Fibroblast of skin of back (primary cell): Measurements from ENCODE around the gene EGR2. TPM values are rescaled to one million over a fixed set of nuclear protein-coding genes. Genes with fewer than 3 reads are reported as not detected.

ENCODE experiments used
- DNase-seq: peaks from one replicate; pipeline ENCODE4 v3.0.0-alpha.2; 2013
- polyA plus RNA-seq, 2 experiments: library from polyadenylated mRNA; unstranded; fragments of 120-200 nt; gene quantifications; one replicate each; pipeline ENCODE4 v1.2.1, GENCODE V29; 2013; ENCODE audit not compliant: insufficient read length in 2 of 2

Gene EGR2
- polyA plus RNA-seq (2013, experiment 1 of 2; ENCODE audit: insufficient read length): 0.23 TPM
- polyA plus RNA-seq (2013, experiment 2 of 2; ENCODE audit: insufficient read length): 0.44 TPM

GRCh38 chr10:62816331-62817120 is at the start of gene EGR2:
TSS of gene EGR2 (minus strand) at chr10:62816366. CDS start at chr10:62816029, 337 bp downstream.
- peak; percentile 94 for DNase-seq

DNA sequence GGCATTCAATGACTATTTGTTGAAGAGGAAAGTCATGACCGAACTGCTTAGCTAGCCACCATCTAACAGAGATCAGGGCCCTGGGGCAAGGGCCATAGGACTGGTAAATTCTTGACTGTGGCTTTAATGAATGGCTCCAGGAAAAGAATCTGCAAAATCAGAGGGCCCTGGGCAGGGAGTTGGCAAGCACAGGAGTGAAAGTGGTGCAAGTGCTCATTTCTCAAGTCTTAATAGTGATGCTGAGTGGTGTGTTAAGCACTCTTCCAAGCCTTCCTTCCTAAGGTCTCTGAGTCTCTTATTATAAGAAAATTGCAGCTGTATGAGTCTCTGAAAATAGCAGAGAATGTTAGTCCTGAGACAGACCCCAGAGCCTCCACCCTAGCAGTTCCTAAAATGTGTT is 46.3 kb upstream of the EGR2 start:
- DNase-seq: no peak

GRCh38 chr10:62861507-62861906 is 45.3 kb upstream of the EGR2 start:
- no peak for DNase-seq

GRCh38 chr10:62860946-62861345 is 44.8 kb upstream of the EGR2 start:
- no peak for DNase-seq

DNA sequence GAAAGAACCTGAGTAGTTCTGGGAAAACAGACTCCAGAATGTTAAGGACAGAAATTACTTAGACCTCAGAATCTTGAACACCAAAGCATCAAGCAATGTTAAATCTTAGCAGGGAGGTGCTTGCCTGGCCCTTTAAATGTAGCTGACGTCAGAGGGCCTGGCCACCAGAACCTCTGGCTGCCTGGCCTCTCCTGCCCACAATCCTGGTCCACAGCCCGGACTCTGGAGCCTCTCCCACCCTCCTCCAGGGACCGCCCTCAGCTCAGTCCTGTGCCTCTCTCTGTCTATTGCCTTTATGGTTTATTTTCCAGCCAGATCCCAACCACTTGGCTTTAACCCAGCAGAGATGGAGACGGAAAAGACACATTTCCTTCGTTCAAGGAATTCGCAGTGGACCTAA is 42.2 kb upstream of the EGR2 start:
- DNase-seq: no peak

- no peak for DNase-seq
Observed at GRCh38 chr10:62856021-62856420, 39.9 kb upstream of the EGR2 start.

DNA sequence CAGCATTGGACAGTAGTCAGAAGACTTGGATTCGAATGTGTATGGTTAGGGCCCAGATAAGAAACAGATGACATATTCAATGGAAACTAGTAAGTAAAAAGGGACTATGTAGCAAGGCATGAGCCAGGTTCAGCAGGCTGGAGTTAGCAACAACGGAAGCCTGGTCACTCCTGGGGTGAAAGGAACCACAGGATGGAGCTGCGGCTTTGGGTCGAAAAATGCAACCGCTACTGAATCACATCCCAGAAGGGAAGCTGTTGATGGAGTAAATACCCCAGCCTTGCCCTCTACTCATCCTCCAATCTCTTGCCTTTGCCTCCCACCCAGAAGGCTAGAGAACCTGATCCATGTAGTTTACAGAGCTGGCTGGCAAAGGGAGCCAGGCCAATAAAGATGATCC is 37.5 kb upstream of the EGR2 start:
- DNase-seq: no peak

DNA sequence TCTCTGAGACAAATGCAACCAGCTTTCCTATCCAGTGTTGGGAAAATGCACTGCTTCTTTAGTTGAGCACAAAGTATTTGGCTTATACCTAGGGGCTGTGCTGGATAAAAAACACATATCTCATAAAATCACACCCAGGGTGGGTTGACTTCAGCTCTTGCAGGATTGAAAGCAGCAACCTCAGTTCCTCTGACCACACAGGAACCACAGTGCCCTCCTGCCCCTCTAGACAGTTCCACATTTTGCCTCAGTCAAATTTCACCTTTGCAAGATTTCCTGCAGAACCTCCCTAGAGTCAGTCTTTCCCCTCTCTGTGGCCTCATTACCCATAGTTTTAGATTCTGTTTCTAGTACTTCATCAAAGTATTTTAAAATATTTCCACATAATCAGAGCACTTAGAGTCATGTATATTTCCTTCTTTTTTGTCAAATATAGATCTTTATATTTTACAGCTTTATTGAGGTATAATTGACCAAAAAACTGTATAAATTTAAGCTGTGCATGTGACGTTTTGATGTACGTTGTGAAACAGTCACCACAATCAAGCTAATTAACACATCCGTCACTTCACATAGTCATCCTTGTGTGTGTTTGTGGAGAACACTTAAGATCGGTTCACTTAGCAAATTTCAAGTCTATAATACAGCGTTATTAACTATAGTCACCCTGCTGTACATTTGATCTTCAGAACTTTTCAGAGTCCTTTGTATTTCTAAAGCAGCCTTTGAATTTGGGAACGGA is 37.0 kb upstream of the EGR2 start:
- no peak for DNase-seq

DNA sequence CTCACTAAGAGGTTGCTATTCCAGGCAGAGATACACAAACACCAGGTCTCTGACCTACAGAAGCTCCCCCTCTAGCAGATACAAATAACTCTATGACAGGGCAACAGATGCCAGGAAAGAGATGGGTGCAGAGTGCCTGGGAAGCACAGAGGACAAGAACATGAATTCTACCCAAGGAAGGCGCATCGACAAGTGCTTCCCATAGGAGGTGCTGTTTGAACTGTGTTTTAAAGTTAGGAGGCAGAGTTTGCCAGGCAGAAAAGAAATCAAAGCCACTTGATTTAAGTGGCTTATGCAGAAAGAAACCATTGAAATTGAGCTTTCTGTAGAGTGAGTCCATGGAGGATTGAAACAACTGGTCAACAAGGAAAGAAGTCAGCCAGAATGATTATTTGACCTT is 35.3 kb upstream of the EGR2 start:
- no peak for DNase-seq

DNA sequence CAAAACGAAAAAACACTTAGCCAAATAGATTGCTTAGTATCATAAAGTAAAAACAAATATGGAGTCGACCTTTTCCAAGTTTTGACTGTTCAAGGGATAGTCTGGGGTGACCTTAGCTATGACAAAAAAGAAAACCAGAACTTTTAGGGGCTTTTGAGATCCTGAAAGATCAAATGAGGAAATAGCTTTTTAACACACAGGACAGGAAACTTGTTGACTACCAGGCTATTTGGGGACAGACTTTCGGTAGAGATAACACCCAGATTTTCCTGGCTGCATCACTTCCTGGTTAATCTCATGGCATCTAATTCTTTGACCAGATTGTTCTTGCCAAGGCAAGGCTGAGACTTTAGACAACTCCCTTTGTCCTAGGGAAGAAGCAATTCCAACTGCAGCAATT is 34.5 kb upstream of the EGR2 start:
- no peak for DNase-seq

GRCh38 chr10:62847433-62847832 is 31.3 kb upstream of the EGR2 start:
- DNase-seq: no peak

DNA sequence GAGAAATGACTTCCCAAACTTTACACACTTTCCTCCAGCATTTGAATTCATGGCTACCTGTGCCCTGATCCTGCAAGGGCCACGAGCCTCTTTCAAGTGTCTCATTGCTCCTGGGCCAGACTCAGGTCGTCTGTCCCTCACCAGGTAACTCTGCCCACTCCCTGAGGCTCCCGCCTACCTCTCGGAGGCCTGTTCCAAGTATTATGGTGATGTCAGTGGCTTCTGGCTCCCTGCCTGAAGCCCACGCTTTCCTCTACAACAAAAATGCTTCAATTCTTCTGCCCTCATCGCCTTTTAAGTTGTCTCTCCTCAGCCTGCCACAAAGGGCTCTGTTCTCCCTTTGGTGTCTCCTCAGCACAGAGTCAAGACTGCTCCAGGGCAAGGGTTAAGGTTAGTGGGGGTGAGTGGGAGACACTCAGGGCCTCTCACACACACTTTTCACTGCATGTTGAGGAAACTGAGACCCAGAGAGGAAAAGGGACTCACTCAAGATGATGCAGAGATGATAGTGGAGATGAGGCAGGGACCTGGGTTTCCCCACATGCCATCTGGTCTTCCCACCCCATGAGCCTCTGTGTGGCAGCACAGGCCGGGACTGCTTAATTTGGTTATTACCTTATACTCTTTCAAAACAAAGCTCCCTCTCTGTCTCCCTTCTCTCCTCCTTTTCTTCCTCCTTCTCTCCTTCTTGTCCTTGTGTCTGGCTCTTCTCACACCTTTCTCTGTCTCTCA is 28.3 kb upstream of the EGR2 start:
- DNase-seq: no peak

- DNase-seq: no peak
Observed at GRCh38 chr10:62843600-62843999, 27.4 kb upstream of the EGR2 start.

DNA sequence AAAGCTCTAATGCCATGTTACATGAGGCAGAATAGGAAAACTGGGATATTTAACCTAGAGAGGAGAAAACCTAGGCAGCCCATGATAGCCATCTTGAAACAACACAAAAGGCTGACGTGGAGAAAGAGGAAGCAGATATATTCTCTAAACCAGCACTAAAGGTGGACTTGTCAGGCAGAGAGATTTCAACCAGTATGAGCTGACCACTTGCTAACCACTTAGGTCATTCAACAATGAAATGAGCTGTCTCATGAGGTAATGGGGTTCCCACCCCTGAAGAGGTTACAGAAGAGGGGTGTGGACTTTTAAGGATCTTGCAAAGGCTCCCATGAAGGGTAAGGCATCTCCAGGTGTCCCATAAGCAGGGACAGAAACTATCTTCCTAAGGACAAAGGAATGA is 26.8 kb upstream of the EGR2 start:
- no peak for DNase-seq

- no peak for DNase-seq
Observed at GRCh38 chr10:62839590-62839989, 23.4 kb upstream of the EGR2 start.

DNA sequence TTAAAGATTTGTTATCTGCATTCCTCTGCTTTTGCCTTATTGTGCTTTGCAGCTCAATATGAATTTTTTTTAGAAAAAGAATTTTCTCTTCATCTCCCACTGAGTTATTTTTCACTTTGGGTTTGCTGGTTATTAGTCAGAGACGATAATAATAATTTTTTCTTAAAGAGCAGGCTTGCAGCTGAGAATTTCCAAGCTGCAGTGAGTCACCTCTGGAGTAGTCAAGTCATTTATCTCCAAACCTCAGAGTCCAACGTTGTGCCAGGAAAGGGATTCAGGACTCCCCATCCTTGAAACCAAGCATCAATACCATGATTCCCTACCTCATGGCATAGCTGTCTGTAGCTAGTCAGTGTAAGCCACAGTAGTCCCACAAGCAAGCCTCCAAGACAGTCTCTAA is 15.2 kb upstream of the EGR2 start:
- DNase-seq: peak; percentile 90

- no peak for DNase-seq
Observed at GRCh38 chr10:62830679-62831078, 14.5 kb upstream of the EGR2 start.

DNA sequence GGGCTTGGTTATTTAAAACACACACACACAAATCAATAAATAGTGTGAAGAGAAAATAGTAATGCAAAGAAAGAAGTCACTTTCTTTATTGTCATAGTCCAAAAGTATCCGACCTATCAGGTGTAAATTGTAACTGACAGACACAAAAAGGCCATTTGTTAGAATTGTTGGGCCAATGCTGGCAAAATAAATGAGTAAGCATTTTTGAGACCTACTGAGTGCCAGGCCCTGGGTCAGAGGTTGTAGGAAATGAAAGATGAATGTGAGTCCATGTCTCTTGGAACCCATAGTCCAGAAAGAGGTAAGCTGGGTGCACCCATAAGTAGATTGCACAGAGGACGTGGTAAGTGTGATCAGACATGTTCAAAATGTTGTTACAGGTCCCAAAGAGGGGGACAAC is 13.5 kb upstream of the EGR2 start:
- no peak for DNase-seq

GRCh38 chr10:62826273-62826672 is 10.1 kb upstream of the EGR2 start:
- no peak for DNase-seq

DNA sequence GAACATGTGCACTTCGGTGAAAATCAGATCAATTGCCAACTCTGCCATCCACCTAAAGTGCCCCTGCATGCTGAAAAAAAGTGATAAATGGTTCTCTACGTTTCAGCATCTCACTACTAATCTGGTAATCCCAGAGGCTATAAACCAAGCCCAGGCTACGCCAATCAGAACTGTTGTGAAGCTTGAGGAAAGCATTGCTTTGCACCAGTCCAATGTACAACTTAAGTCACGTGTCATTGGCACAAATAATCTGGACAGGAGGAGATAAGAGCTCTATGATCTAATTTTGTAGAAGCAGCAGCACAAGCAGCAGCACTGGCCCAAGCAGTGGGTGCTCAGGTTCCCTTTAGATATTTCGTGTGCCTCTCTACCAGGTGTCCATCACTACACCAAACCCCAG is 4.4 kb upstream of the EGR2 start:
- no peak for DNase-seq

DNA sequence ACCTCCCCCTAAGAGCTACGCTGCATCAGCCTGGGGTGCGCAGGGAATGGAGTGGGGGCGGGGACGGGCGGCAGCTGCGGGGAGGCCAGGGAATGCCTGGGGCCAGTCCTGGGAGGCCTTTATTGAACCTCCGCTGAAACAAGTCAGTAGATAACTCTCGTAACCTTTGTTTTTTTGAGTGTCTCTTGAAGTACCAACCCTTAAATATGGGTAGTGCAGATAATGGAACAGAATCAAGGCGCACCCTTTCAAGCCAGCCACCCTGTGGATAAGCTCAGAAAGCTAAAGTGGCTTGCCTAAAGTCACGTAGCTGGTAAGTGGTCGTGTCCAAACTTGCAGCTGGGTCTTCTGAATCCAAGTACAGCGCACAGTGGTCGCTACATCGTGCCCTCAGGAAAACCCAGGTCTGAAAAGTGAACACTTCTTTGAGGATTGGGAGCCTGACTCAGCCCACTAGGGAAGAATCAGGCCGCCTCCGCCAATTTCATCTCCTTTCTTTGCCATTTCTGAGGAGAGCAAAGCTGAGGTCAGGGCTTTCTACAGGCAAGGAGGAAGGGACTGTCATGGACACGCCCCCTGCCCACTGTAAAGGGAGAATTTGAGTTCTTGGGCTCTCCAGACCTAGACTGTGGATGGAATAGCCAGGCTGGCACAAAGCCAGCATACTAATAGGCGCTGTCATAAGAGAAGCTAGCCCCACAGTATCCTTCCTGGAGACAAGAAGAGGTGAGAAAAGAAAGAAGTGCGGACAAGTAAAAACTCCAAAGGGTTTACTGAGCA is 3.2 kb upstream of the EGR2 start:
- DNase-seq: no peak

DNA sequence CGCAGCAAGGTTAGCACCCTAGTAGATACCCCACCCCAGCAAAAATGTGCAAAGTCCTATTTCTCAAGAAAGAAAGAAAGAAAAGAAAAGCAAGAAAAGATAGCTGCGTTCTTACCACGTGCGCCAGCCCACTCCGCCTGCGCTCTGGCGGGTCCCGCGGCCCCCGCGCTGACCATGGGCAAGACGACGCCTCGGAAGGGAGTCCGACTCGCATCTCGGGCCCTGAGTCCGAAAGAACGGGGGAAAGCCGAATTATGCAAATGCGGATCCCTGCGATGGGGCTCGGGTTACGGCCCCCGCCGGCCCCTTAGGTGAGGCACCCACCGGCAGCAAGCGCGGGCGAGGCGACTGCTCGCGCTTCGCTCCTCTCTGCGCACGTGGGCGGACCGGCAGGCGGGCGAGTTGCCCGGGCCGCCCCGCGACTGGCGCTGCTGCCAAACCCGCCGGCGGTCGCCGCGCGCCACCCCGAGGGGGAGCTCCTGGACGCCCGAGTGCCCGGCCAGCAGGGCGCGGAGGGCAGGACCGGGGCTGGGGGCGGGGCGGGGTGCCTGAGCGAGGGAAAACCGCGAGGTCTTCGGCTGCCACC is 2.4 kb upstream of the EGR2 start:
- no peak for DNase-seq
